K562 (cell line): ENCODE measurements around the gene MAN1B1. TPM values are rescaled to one million over a fixed set of nuclear protein-coding genes. Genes with fewer than 3 reads are reported as not detected.

ENCODE experiments used
- ATF4 ChIP-seq: fragments of 450-650 bp; formaldehyde crosslinking; IDR thresholded peaks from 2 replicates; pipeline ENCODE4 v1.4.0; 2022; ENCODE audit warnings: mild to moderate bottlenecking, moderate library complexity
- ELF1 ChIP-seq: fragments of 200-800 bp; sonication (Bioruptor generic); IDR thresholded peaks from 2 replicates; pipeline ENCODE4 v1.6.1; 2016; ENCODE audit warnings: missing genetic modification characterization, missing compliant biosample characterization
- ETS2 ChIP-seq: IDR thresholded peaks from 2 replicates; pipeline ENCODE4 v1.6.1; 2016; ENCODE audit warnings: borderline replicate concordance, missing genetic modification characterization, mild to moderate bottlenecking, moderate library complexity, missing compliant biosample characterization; ENCODE audit not compliant: poor library complexity, severe bottlenecking
- ETV5 ChIP-seq: sonication (generic); formaldehyde crosslinking; IDR thresholded peaks from 2 replicates; pipeline ENCODE4 v1.4.0; 2020; ENCODE audit warnings: low read depth, mild to moderate bottlenecking, missing genetic modification reagents
- HNRNPK ChIP-seq: fragments of 200-400 bp; formaldehyde crosslinking; IDR thresholded peaks from one replicate; pipeline ENCODE4 v1.6.1; 2018; ENCODE audit warnings: mild to moderate bottlenecking, low read depth, low read length; ENCODE audit not compliant: poor library complexity, severe bottlenecking
- MTA3 ChIP-seq: fragments of 450-650 bp; formaldehyde crosslinking; IDR thresholded peaks from 2 replicates; pipeline ENCODE4 v1.6.1; 2017; ENCODE audit warnings: mild to moderate bottlenecking, borderline replicate concordance
- PML ChIP-seq: IDR thresholded peaks from 2 replicates; pipeline ENCODE4 v1.6.1; 2012; ENCODE audit warnings: low read length, inconsistent platforms
- POLR2G ChIP-seq: fragments of 200-400 bp; formaldehyde crosslinking; IDR thresholded peaks from 2 replicates; pipeline ENCODE4 v1.6.1; 2017; ENCODE audit warnings: low read depth, mild to moderate bottlenecking, antibody characterized with exemption, low read length, moderate library complexity
- RBBP5 ChIP-seq: fragments of 200-600 bp; sonication (generic); IDR thresholded peaks from 2 replicates; pipeline ENCODE4 v1.6.1; 2012; ENCODE audit warnings: borderline replicate concordance, mild to moderate bottlenecking, low read length, control low read depth, inconsistent platforms; ENCODE audit not compliant: insufficient read depth, poor library complexity, severe bottlenecking
- SAP30 ChIP-seq: fragments of 200-600 bp; sonication (generic); IDR thresholded peaks from 2 replicates; pipeline ENCODE4 v1.6.1; 2012; ENCODE audit warnings: borderline replicate concordance, low read depth, mild to moderate bottlenecking, moderate library complexity, low read length, control low read depth, inconsistent platforms; ENCODE audit not compliant: insufficient read depth, poor library complexity, severe bottlenecking
- SMARCA4 ChIP-seq: fragments of 450-650 bp; IDR thresholded peaks from 2 replicates; pipeline ENCODE4 v1.6.1; 2016
- SMARCA5 ChIP-seq: fragments of 450-650 bp; IDR thresholded peaks from 2 replicates; pipeline ENCODE4 v1.6.1; 2016
- STAG1 ChIP-seq: sonication (generic); formaldehyde crosslinking; IDR thresholded peaks from 2 replicates; pipeline ENCODE4 v1.5.0; 2020; ENCODE audit warnings: missing genetic modification reagents, borderline replicate concordance
- TBP ChIP-seq: optimal IDR thresholded peaks from 2 replicates; pipeline ENCODE3; 2011; ENCODE audit warnings: low read depth, low read length, improper control_type of control experiment
- VEZF1 ChIP-seq: fragments of 200-800 bp; sonication (Bioruptor generic); IDR thresholded peaks from 2 replicates; pipeline ENCODE4 v1.6.1; 2017; ENCODE audit warnings: missing genetic modification characterization, missing compliant biosample characterization
- WHSC1 ChIP-seq: IDR thresholded peaks from one replicate; pipeline ENCODE4 v1.6.1; 2012; ENCODE audit warnings: low read length, control low read depth, inconsistent platforms
- ZC3H4 ChIP-seq: sonication (generic); formaldehyde crosslinking; IDR thresholded peaks from 2 replicates; pipeline ENCODE4 v1.9.0; 2021; ENCODE audit warnings: missing genetic modification reagents, borderline replicate concordance
- ZNF165 ChIP-seq: fragments of 250-450 bp; sonication (Bioruptor Pico); IDR thresholded peaks from 2 replicates; pipeline ENCODE4 v1.4.0; 2020; ENCODE audit warnings: borderline replicate concordance
- polyA plus RNA-seq, 8 experiments: library from polyadenylated mRNA; depleted of rRNA in 4 of 8; stranded (reverse) in 5 of 8; unstranded in 3 of 8; fragments of >200 nt; fragmentation: Nextera tagmentation in 2 of 8; fragmentation: Illumina TruSeq in 1 of 8; extraction: Ambion mirVana in 2 of 8; extraction: Trizol in 1 of 8; gene quantifications; 2 replicates each; pipeline versions ENCODE4 v1.2.1 to v1.2.3, GENCODE V29; 2011 to 2014; ENCODE audit warnings: inconsistent platforms in 1 of 8, missing spikeins in 1 of 8
- total RNA-seq, 7 experiments: library from RNA; depleted of rRNA in 6 of 7; stranded (reverse); fragments of >200 nt in 6 of 7; fragmentation: Illumina TruSeq in 2 of 7; extraction: Trizol in 2 of 7; gene quantifications; 2 replicates each; pipeline versions ENCODE4 v1.2.1 to v1.2.3, GENCODE V29; 2011 to 2021; ENCODE audit warnings: low replicate concordance in 1 of 7
- TF ChIP-seq, protein P1 (sequence below), 2 experiments: fragments of 250-450 bp in 1 of 2; fragments of 450-650 bp in 1 of 2; sonication (Bioruptor Pico) in 1 of 2; IDR thresholded peaks; 2 replicates each; pipeline versions ENCODE4 v1.6.1 to v1.8.0; 2016 to 2021; ENCODE audit warnings: mild to moderate bottlenecking in 2 of 2, moderate library complexity in 2 of 2, missing compliant biosample characterization in 1 of 2, missing genetic modification characterization in 1 of 2
- TF ChIP-seq, protein P2 (sequence below): fragments of 450-650 bp; IDR thresholded peaks from 2 replicates; pipeline ENCODE4 v1.6.1; 2018; ENCODE audit not compliant: partially characterized antibody

The MAN1B1 gene
- total and polyA plus RNA-seq, 9 of the 15 experiments (the other 6 are each of a cell fraction or from before 2014, with no cell fraction given), result 0.55 to 36.6 (median 27.3) TPM

DNA sequence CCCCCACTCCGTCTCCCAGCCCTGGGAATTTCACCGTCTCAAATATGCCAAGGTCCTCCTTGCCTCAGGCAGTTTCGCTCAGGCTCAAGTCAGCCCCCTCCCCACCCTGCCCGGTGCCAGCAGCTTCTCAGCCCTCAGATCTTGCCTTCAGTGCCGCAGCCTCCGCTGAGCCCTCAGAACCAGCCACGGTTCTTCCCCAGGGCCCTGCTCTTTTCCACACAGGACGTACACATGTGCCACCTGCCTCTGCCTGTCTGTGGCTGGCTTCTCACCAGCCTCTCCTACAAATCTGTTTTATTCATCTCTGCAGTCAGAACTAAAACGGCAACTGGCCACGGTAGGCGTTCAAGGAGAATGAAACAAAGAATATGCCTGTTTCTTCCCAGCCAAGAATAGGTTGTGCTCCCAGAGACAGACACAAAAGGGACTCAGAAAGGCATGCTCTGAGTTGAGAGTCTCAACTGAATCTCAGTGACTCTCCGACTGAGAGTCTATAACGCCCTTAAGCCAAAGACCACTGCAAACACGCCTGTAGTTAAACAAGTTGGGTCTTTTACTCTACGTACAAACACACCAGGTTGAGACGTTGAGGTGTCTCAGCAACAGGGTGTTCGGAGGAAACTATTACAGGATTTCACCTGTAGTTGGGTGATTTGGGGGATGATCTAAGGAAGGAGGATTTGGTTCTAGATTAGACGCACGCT lies 41.5 kb downstream of the MAN1B1 start (continued):
- TF ChIP-seq ATF4 (CRISPR knock-in tag), result 0 out of 2 replicates have a peak, but pooled peaks have one; percentile 16
- TF ChIP-seq TBP, result peak; percentile 30
- 0 out of 2 replicates have a peak, but pooled peaks have one; percentile 5 for TF ChIP-seq ETV5 (CRISPR knock-in tag)
- TF ChIP-seq, protein P1, sequence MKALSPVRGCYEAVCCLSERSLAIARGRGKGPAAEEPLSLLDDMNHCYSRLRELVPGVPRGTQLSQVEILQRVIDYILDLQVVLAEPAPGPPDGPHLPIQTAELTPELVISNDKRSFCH (CRISPR knock-in tag; IDR thresholded peaks at IDR 0.05), result no peak
- TF ChIP-seq, protein P1 (tag; IDR thresholded peaks at IDR 0.05), result no peak
- peak; percentile 70; the same call in 1 of the 2 replicates for TF ChIP-seq ZC3H4 (CRISPR knock-in tag)
- no peak for TF ChIP-seq SMARCA5
- no peak for TF ChIP-seq PML
- no peak for TF ChIP-seq ELF1 (tag)
- no peak for TF ChIP-seq SMARCA4
- TF ChIP-seq SAP30, result peak; percentile 26
- TF ChIP-seq RBBP5, result peak; percentile 10
- TF ChIP-seq WHSC1, result no peak
- TF ChIP-seq ZNF165 (CRISPR knock-in tag), result 0 out of 2 replicates have a peak, but pooled peaks have one; percentile 42
- 0 out of 2 replicates have a peak, but pooled peaks have one; percentile 24 for TF ChIP-seq STAG1
- 0 out of 2 replicates have a peak, but pooled peaks have one; percentile 17 for TF ChIP-seq POLR2G
- no peak for TF ChIP-seq MTA3
- TF ChIP-seq VEZF1, result 0 out of 2 replicates have a peak, but pooled peaks have one; percentile 1
- TF ChIP-seq ETS2 (tag), result no peak
- TF ChIP-seq HNRNPK, result no peak
- TF ChIP-seq, protein P2, sequence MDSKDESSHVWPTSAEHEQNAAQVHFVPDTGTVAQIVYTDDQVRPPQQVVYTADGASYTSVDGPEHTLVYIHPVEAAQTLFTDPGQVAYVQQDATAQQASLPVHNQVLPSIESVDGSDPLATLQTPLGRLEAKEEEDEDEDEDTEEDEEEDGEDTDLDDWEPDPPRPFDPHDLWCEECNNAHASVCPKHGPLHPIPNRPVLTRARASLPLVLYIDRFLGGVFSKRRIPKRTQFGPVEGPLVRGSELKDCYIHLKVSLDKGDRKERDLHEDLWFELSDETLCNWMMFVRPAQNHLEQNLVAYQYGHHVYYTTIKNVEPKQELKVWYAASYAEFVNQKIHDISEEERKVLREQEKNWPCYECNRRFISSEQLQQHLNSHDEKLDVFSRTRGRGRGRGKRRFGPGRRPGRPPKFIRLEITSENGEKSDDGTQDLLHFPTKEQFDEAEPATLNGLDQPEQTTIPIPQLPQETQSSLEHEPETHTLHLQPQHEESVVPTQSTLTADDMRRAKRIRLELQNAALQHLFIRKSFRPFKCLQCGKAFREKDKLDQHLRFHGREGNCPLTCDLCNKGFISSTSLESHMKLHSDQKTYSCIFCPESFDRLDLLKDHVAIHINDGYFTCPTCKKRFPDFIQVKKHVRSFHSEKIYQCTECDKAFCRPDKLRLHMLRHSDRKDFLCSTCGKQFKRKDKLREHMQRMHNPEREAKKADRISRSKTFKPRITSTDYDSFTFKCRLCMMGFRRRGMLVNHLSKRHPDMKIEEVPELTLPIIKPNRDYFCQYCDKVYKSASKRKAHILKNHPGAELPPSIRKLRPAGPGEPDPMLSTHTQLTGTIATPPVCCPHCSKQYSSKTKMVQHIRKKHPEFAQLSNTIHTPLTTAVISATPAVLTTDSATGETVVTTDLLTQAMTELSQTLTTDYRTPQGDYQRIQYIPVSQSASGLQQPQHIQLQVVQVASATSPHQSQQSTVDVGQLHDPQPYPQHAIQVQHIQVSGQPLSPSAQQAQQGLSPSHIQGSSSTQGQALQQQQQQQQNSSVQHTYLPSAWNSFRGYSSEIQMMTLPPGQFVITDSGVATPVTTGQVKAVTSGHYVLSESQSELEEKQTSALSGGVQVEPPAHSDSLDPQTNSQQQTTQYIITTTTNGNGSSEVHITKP, result no peak
